ENCODE results near the gene ADAM17.

GRCh38 chr2:9549420-9549819 is 6.2 kb downstream of the ADAM17 start:
- no peak for TF ChIP-seq CTCF (IDR thresholded peaks at IDR 0.05; ENCODE audit: low read depth, low read length, poor library complexity, severe bottlenecking)
- no peak for TF ChIP-seq EZH2phosphoT487 (IDR thresholded peaks at IDR 0.05; ENCODE audit: borderline replicate concordance, low read length)

All from DOHH2 (cell line).